Keratinocyte (primary cell): Measurements from ENCODE around the gene LEMD1. TPM values are rescaled to one million over a fixed set of nuclear protein-coding genes. Genes with fewer than 3 reads are reported as not detected.

Experiments used
- DNase-seq: peaks from one replicate; pipeline ENCODE4 v3.0.0-alpha.2; 2011; ENCODE audit warnings: low read depth, missing footprints, low spot score
- FAIRE-seq: peaks from 2 replicates; lab custom pipeline; 2011; peaks lifted over from hg19 to GRCh38; lab: Jason Lieb, UNC
- H2AFZ ChIP-seq: 2 replicates; pipeline ENCODE4 v1.6.0; 2012; ENCODE audit warnings: low read length, control low read depth, inconsistent platforms; ENCODE audit not compliant: control insufficient read depth
- H3K27ac ChIP-seq: 2 replicates; pipeline ENCODE4 v1.5.1; 2011; ENCODE audit warnings: low read length; ENCODE audit not compliant: control insufficient read depth, insufficient read depth
- H3K27me3 ChIP-seq: 3 replicates; pipeline ENCODE4 v1.6.0; 2011; ENCODE audit warnings: low read length; ENCODE audit not compliant: control insufficient read depth, insufficient read depth; ENCODE audit errors: extremely low read depth
- H3K36me3 ChIP-seq, 2 experiments: 2 replicates in 1 of 2; 3 replicates in 1 of 2; pipeline ENCODE4 v1.5.1; 2011; ENCODE audit warnings: low read length in 2 of 2, mild to moderate bottlenecking in 1 of 2; ENCODE audit not compliant: control insufficient read depth in 2 of 2, insufficient read depth in 2 of 2; ENCODE audit errors: extremely low read depth in 1 of 2
- H3K4me1 ChIP-seq: 3 replicates; pipeline ENCODE4 v1.5.1; 2011; ENCODE audit warnings: low read length; ENCODE audit not compliant: control insufficient read depth, insufficient read depth; ENCODE audit errors: extremely low read depth
- H3K4me2 ChIP-seq: 3 replicates; pipeline ENCODE4 v1.6.0; 2011; ENCODE audit warnings: low read depth, low read length; ENCODE audit not compliant: control insufficient read depth, insufficient read depth; ENCODE audit errors: extremely low read depth
- H3K4me3 ChIP-seq, 3 experiments: fragments of 200-600 bp in 1 of 3; sonication (generic) in 1 of 3; 2 replicates in 2 of 3; 3 replicates in 1 of 3; pipeline ENCODE4 v1.5.1; 2011 to 2016; ENCODE audit warnings: low read length in 3 of 3, mild to moderate bottlenecking in 3 of 3, control low read depth in 2 of 3, inconsistent platforms in 1 of 3, low read depth in 1 of 3, mixed read lengths in 1 of 3, mixed run types in 1 of 3, moderate library complexity in 1 of 3; ENCODE audit not compliant: control insufficient read depth in 2 of 3, insufficient read depth in 2 of 3; ENCODE audit errors: extremely low read depth in 1 of 3
- H3K79me2 ChIP-seq: 2 replicates; pipeline ENCODE4 v1.6.0; 2012; ENCODE audit warnings: low read length; ENCODE audit not compliant: control insufficient read depth, insufficient read depth
- H3K9ac ChIP-seq: 3 replicates; pipeline ENCODE4 v1.6.0; 2011; ENCODE audit warnings: low read length; ENCODE audit not compliant: control insufficient read depth, insufficient read depth; ENCODE audit errors: extremely low read depth
- H3K9me1 ChIP-seq: 3 replicates; pipeline ENCODE4 v1.6.0; 2011; ENCODE audit warnings: low read length; ENCODE audit not compliant: control insufficient read depth, insufficient read depth; ENCODE audit errors: extremely low read depth
- H3K9me3 ChIP-seq: 2 replicates; pipeline ENCODE4 v1.5.1; 2012; ENCODE audit warnings: low read depth, low read length; ENCODE audit not compliant: control insufficient read depth
- H4K20me1 ChIP-seq: 3 replicates; pipeline ENCODE4 v1.6.0; 2011; ENCODE audit warnings: low read length; ENCODE audit not compliant: control insufficient read depth, insufficient read depth; ENCODE audit errors: extremely low read depth
- EZH2 ChIP-seq: IDR thresholded peaks from one replicate; pipeline ENCODE4 v1.6.1; 2012; ENCODE audit warnings: inconsistent platforms, mild to moderate bottlenecking, low read length, moderate library complexity
- dilution Hi-C: fragments of 300-500 bp; cut with MboI; formaldehyde crosslinking; loops from one replicate; pipeline ENCODE4 v1.7.0; 2020; ENCODE audit warnings: low sequenced_read_pairs; ENCODE audit not compliant: extremely low pct_ligation_motif_present
- polyA plus RNA-seq, 5 experiments: library from polyadenylated mRNA; depleted of rRNA in 3 of 5; stranded (reverse) in 3 of 5; stranded (forward) in 1 of 5; unstranded in 1 of 5; fragments of >200 nt; gene quantifications; 1 replicate in 1 of 5; 2 replicates in 3 of 5; 3 replicates in 1 of 5; pipeline versions ENCODE4 v1.2.1 to v1.2.3, GENCODE V29; 2011 to 2012; ENCODE audit warnings: missing spikeins in 2 of 5, low read depth in 1 of 5, low replicate concordance in 1 of 5
- TF ChIP-seq, protein P1 (sequence below), 3 experiments: IDR thresholded peaks in 1 of 3; conservative IDR thresholded peaks in 1 of 3; optimal IDR thresholded peaks in 1 of 3; 2 replicates in 2 of 3; 3 replicates in 1 of 3; pipeline versions ENCODE3 to v1.5.1; 2011; ENCODE audit warnings: low read length in 3 of 3, mild to moderate bottlenecking in 3 of 3, moderate library complexity in 2 of 3, control low read depth in 1 of 3, inconsistent platforms in 1 of 3; ENCODE audit not compliant: insufficient read depth in 2 of 3; ENCODE audit errors: extremely low read depth in 1 of 3

LEMD1 gene
- polyA plus RNA-seq, 1 donor (not counting 4 experiments of a cell fraction or from before 2014, with no cell fraction given), result 1.9 TPM

DNA sequence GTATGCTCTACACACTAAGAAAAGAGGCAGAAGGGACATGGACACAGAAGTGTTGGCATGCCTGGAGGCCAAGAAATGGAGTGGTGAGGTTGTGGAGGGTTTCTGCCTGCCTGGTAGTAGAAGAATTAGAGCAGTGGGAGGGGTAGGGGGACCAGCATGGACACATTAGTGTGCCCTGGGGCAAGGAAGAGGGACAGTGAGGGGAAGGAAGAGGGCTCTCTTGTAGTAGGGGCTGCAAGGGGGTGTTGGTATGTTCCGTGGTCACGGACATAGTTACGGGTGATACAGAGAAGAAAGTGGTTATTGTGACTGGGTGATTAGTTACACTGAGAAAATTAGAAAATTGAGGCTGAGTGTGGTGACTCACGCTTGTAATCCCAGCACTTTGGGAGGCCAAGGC is 23.3 kb downstream of the LEMD1 start:
- H3K27me3 ChIP-seq, result no peaks in the 10 kb centered on the region
- H3K4me2 ChIP-seq, result no peak overlapping the region
- dilution Hi-C loops, result no loop called here
- no peaks in the 10 kb centered on the region for H3K79me2 ChIP-seq
- no peaks in the 10 kb centered on the region for H3K9me3 ChIP-seq
- no peak overlapping the region for H3K9ac ChIP-seq
- H3K4me3 ChIP-seq, result no peak overlapping the region
- H3K4me1 ChIP-seq, result no peaks in the 10 kb centered on the region
- no peak for TF ChIP-seq EZH2
- TF ChIP-seq, protein P1, sequence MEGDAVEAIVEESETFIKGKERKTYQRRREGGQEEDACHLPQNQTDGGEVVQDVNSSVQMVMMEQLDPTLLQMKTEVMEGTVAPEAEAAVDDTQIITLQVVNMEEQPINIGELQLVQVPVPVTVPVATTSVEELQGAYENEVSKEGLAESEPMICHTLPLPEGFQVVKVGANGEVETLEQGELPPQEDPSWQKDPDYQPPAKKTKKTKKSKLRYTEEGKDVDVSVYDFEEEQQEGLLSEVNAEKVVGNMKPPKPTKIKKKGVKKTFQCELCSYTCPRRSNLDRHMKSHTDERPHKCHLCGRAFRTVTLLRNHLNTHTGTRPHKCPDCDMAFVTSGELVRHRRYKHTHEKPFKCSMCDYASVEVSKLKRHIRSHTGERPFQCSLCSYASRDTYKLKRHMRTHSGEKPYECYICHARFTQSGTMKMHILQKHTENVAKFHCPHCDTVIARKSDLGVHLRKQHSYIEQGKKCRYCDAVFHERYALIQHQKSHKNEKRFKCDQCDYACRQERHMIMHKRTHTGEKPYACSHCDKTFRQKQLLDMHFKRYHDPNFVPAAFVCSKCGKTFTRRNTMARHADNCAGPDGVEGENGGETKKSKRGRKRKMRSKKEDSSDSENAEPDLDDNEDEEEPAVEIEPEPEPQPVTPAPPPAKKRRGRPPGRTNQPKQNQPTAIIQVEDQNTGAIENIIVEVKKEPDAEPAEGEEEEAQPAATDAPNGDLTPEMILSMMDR (optimal IDR thresholded peaks at IDR 0.05 in 1 of 3, IDR thresholded peaks at IDR 0.05 in 1 of 3, conservative IDR thresholded peaks at IDR 0.05 in 1 of 3; ENCODE audit: extremely low read depth in 1 of 3, insufficient read depth in 2 of 3, low read length in 3 of 3), result no peak
- no peaks in the 10 kb centered on the region for H4K20me1 ChIP-seq
- H3K36me3 ChIP-seq, result no peaks in the 10 kb centered on the region
- no peak overlapping the region for H2AFZ ChIP-seq
- no peak overlapping the region for H3K27ac ChIP-seq
- FAIRE-seq, result no peak
- DNase-seq, result no peak
- no peaks in the 10 kb centered on the region for H3K9me1 ChIP-seq

DNA sequence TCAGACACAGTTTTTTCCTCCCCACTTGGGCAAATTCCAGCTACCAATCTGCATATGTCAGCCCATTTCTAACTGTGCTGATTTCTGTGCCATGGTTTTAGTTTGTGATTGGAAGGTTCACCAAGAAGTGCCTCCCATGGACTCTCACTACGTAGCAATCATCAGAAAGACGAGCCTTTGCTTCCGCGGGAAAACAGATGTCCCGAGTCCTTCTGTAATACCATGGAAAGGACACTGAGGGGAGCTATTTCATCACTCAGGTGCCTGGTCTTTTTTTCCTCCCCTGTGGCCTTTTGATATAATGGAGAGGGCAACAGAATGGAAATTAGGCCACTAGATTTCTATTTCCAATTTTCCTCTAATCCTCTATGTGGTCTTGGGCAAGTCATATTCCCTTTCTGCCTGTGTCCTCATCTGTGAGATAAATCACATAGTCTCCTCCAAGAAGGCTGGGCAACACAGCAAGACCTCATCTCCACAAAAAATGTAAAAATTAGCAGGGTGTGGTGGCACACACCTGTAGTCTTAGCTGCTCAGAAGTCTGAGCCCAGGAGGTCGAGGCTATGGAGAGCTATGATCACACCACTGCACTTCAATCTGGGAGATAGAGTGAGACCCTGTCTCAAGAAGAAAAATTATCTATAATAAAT is 24.8 kb downstream of the LEMD1 start:
- peak; percentile 21 for DNase-seq

More for the DNA sequence above, 24.8 kb downstream of the LEMD1 start:
- FAIRE-seq, result peak; percentile 92
- Histone ChIP-seq H2AFZ (no peak overlapping the region), H3K4me3 (no peak overlapping the region), H3K27ac (no peak overlapping the region), H3K9ac (no peak overlapping the region), H4K20me1 (no peaks in the 10 kb centered on the region), H3K36me3 (no peaks in the 10 kb centered on the region), H3K27me3 (no peaks in the 10 kb centered on the region), H3K79me2 (no peaks in the 10 kb centered on the region), H3K4me1 (no peaks in the 10 kb centered on the region), H3K9me1 (no peaks in the 10 kb centered on the region), H3K9me3 (no peaks in the 10 kb centered on the region), H3K4me2 (no peak overlapping the region)
- dilution Hi-C loops, result no loop called here
- TF ChIP-seq, protein P1 (optimal IDR thresholded peaks at IDR 0.05 in 1 of 3, IDR thresholded peaks at IDR 0.05 in 1 of 3, conservative IDR thresholded peaks at IDR 0.05 in 1 of 3; ENCODE audit: extremely low read depth in 1 of 3, insufficient read depth in 2 of 3, low read length in 3 of 3), result peak; percentile 74 to 89 (median 76)
- no peak for TF ChIP-seq EZH2
